Activated CD8-positive, alpha-beta memory T cell treated with anti-CD3 and anti-CD28 coated beads for 36 hours (primary cell): ENCODE data around the gene LCMT1. TPM values are rescaled to one million over a fixed set of nuclear protein-coding genes. Genes with fewer than 3 reads are reported as not detected.

ENCODE experiments used
- CTCF ChIA-PET: fragments of 350-600 bp; sonication (Branson Sonifier 250); formaldehyde crosslinking; loops from one replicate; lab custom pipeline; 2021; ENCODE audit warnings: antibody characterized with exemption; lab: Charles Lee
- POLR2A ChIA-PET: fragments of 350-600 bp; sonication (Branson Sonifier 250); formaldehyde crosslinking; loops from one replicate; lab custom pipeline; 2021; ENCODE audit warnings: antibody characterized with exemption; lab: Charles Lee
- total RNA-seq, 2 experiments: library from RNA; stranded (reverse); gene quantifications; one replicate each; pipeline ENCODE4 v1.2.3, GENCODE V29; 2021

LCMT1 gene
- total RNA-seq, 2 experiments from 2014 or later, result 47.6 to 48.9 TPM

GRCh38 chr16:25172831-25173230, 61.3 kb downstream of the LCMT1 start:
- POLR2A ChIA-PET, result no interaction called here
- CTCF ChIA-PET, result no interaction called here

GRCh38 chr16:25174285-25174684, 62.7 kb downstream of the LCMT1 start:
- POLR2A ChIA-PET, result interaction anchor here (0.6 kb wide), 1 partner anchor 247 kb away, joined by 4 read pairs; no protein-coding TSS in a partner anchor

GRCh38 chr16:25176136-25176535, 64.6 kb downstream of the LCMT1 start:
- ChIA-PET CTCF (no interaction called here), POLR2A (no interaction called here)

More at GRCh38 chr16:25174285-25174684, 62.7 kb downstream of the LCMT1 start:
- CTCF ChIA-PET, result no interaction called here

- ChIA-PET CTCF (no interaction called here), POLR2A (no interaction called here)
These were observed 65.9 kb downstream of the LCMT1 start for GRCh38 chr16:25177512-25177830.

- ChIA-PET POLR2A (no interaction called here), CTCF (no interaction called here)
These were observed 66.5 kb downstream of the LCMT1 start for GRCh38 chr16:25177831-25178688.

GRCh38 chr16:25181236-25181635, 69.7 kb downstream of the LCMT1 start:
- ChIA-PET CTCF (interaction anchor here (2.3 kb wide), 1 partner anchor 44 kb away, joined by 7 read pairs; no protein-coding TSS in a partner anchor), POLR2A (interaction anchor here (0.6 kb wide), 1 partner anchor 24 kb away, joined by 3 read pairs; no protein-coding TSS in a partner anchor)

GRCh38 chr16:25184771-25185170, 73.2 kb downstream of the LCMT1 start:
- ChIA-PET CTCF (no interaction called here), POLR2A (no interaction called here)

- CTCF ChIA-PET, result no interaction called here
- POLR2A ChIA-PET, result no interaction called here
These were observed 75.9 kb downstream of the LCMT1 start for GRCh38 chr16:25187491-25187795.

- ChIA-PET POLR2A (no interaction called here), CTCF (no interaction called here)
These were observed 77.8 kb downstream of the LCMT1 start for GRCh38 chr16:25189305-25189704.

- ChIA-PET POLR2A (no interaction called here), CTCF (no interaction called here)
These were observed 80.6 kb downstream of the LCMT1 start for GRCh38 chr16:25192096-25192495.

GRCh38 chr16:25194273-25194878, 82.8 kb downstream of the LCMT1 start:
- ChIA-PET POLR2A (interaction anchor here (0.6 kb wide), 1 partner anchor 1690 kb away, joined by 5 read pairs; no protein-coding TSS in a partner anchor), CTCF (no interaction called here)

GRCh38 chr16:25198021-25198420, 86.5 kb downstream of the LCMT1 start:
- POLR2A ChIA-PET, result no interaction called here
- CTCF ChIA-PET, result no interaction called here

GRCh38 chr16:25199457-25199856, 87.9 kb downstream of the LCMT1 start:
- ChIA-PET POLR2A (no interaction called here), CTCF (no interaction called here)

GRCh38 chr16:25210758-25211157, 99.2 kb downstream of the LCMT1 start:
- ChIA-PET POLR2A (no interaction called here), CTCF (interaction anchor here (1.2 kb wide), 1 partner anchor 15 kb away, joined by 6 read pairs; no protein-coding TSS in a partner anchor)

GRCh38 chr16:25212636-25213035, 101.1 kb downstream of the LCMT1 start:
- ChIA-PET CTCF (no interaction called here), POLR2A (no interaction called here)

- CTCF ChIA-PET, result no interaction called here
- POLR2A ChIA-PET, result no interaction called here
These were observed 102.3 kb downstream of the LCMT1 start for GRCh38 chr16:25213709-25214397.

GRCh38 chr16:25217112-25217511, 105.6 kb downstream of the LCMT1 start:
- POLR2A ChIA-PET, result no interaction called here

GRCh38 chr16:25217921-25218320, 106.4 kb downstream of the LCMT1 start:
- CTCF ChIA-PET, result interaction anchor here (1.5 kb wide), 1 partner anchor 15 kb away, joined by 3 read pairs; no protein-coding TSS in a partner anchor
- POLR2A ChIA-PET, result no interaction called here

More at GRCh38 chr16:25217112-25217511, 105.6 kb downstream of the LCMT1 start:
- CTCF ChIA-PET, result interaction anchor here (1.5 kb wide), 1 partner anchor 16 kb away, joined by 3 read pairs; no protein-coding TSS in a partner anchor

- POLR2A ChIA-PET, result no interaction called here
- CTCF ChIA-PET, result no interaction called here
These were observed 107.7 kb downstream of the LCMT1 start for GRCh38 chr16:25219070-25219737.
